Endodermal cell (in vitro differentiated cells): ENCODE measurements around the gene EPS15. TPM values are rescaled to one million over a fixed set of nuclear protein-coding genes. Genes with fewer than 3 reads are reported as not detected.

Experiments used
- DNase-seq: peaks from one replicate; pipeline ENCODE4 v3.0.0-alpha.2; 2017
- H3K27ac ChIP-seq: 2 replicates; pipeline ENCODE4 v1.5.1; 2013; ENCODE audit warnings: mild to moderate bottlenecking, low read depth, low read length, moderate library complexity
- H3K27me3 ChIP-seq: 2 replicates; pipeline ENCODE4 v1.6.1; 2013; ENCODE audit warnings: mild to moderate bottlenecking, low read length, moderate library complexity; ENCODE audit not compliant: insufficient read depth, control insufficient read depth, poor library complexity, severe bottlenecking
- H3K36me3 ChIP-seq: 2 replicates; pipeline ENCODE4 v1.7.0; 2013; ENCODE audit warnings: mild to moderate bottlenecking, low read length, moderate library complexity; ENCODE audit not compliant: control insufficient read depth, insufficient read depth
- H3K4me1 ChIP-seq: one replicate; pipeline ENCODE4 v1.7.0; 2013; ENCODE audit warnings: low read length; ENCODE audit not compliant: control insufficient read depth, insufficient read depth
- H3K4me3 ChIP-seq: 2 replicates; pipeline ENCODE4 v1.5.1; 2013; ENCODE audit warnings: mild to moderate bottlenecking, low read length, moderate library complexity
- H3K9ac ChIP-seq: 2 replicates; pipeline ENCODE4 v1.6.1; 2013; ENCODE audit warnings: mild to moderate bottlenecking, low read length, moderate library complexity; ENCODE audit not compliant: poor library complexity, severe bottlenecking; ENCODE audit errors: extremely low read depth
- H3K9me3 ChIP-seq: 2 replicates; pipeline ENCODE4 v1.6.1; 2013; ENCODE audit warnings: mild to moderate bottlenecking, low read length, moderate library complexity; ENCODE audit not compliant: control insufficient read depth
- H3K27ac Mint-ChIP-seq: 2 replicates; pipeline ENCODE4 v1.8.0; 2020; ENCODE audit warnings: mixed read lengths
- H3K27me3 Mint-ChIP-seq: 2 replicates; pipeline ENCODE4 v1.8.0; 2021; ENCODE audit warnings: mild to moderate bottlenecking, mixed read lengths; ENCODE audit not compliant: insufficient read depth
- H3K36me3 Mint-ChIP-seq: 2 replicates; pipeline ENCODE4 v1.8.0; 2020; ENCODE audit warnings: low read depth, mixed read lengths
- H3K4me1 Mint-ChIP-seq: 2 replicates; pipeline ENCODE4 v1.8.0; 2020; ENCODE audit warnings: mixed read lengths
- H3K4me3 Mint-ChIP-seq: 2 replicates; pipeline ENCODE4 v1.8.0; 2020; ENCODE audit warnings: mild to moderate bottlenecking, moderate library complexity, mixed read lengths
- H3K9me3 Mint-ChIP-seq: 2 replicates; pipeline ENCODE4 v1.8.0; 2020; ENCODE audit warnings: mild to moderate bottlenecking, mixed read lengths
- CTCF ChIP-seq: fragments of 200-600 bp; sonication (generic); conservative IDR thresholded peaks from 2 replicates; pipeline ENCODE4 v1.5.0; 2021; ENCODE audit warnings: antibody characterized with exemption, mild to moderate bottlenecking
- WGBS, 2 experiments: methylation state at CpG; one replicate each; pipeline versions ENCODE4 v1.1.5 to v1.1.7; 2013; ENCODE audit warnings: missing lambda C conversion rate in 2 of 2, mixed read lengths in 1 of 2; ENCODE audit not compliant: insufficient coverage in 1 of 2, insufficient read length in 1 of 2; 5-methylcytosine and 5-hydroxymethylcytosine counted together
- total RNA-seq, 2 donors: library from RNA; stranded (reverse); fragmentation: NEBNext Ultra II Directional in 1 of 2; extraction: Animal tissue kit (Norgen Biotek cat#: 25700) in 1 of 2; gene quantifications; 2 replicates in 1 of 2; 3 replicates in 1 of 2; pipeline ENCODE4 v1.2.1, GENCODE V29; 2021

The EPS15 gene
- total RNA-seq, 2 donors from 2014 or later = 45.0 to 46.9 TPM

- Histone ChIP-seq H3K4me3 (no peak overlapping the region), H3K27me3 (no peaks in the 10 kb centered on the region), H3K9me3 (no peaks in the 10 kb centered on the region), H3K9ac (no peak overlapping the region), H3K27ac (no peak overlapping the region), H3K36me3 (peaks cover 19% of the 10 kb centered on the region), H3K4me1 (no peaks in the 10 kb centered on the region)
- no peak overlapping the region for H3K4me3 Mint-ChIP-seq
- DNase-seq = no peak
- H3K27ac Mint-ChIP-seq = no peak overlapping the region
- no peaks in the 10 kb centered on the region for H3K9me3 Mint-ChIP-seq
- H3K36me3 Mint-ChIP-seq = peaks cover 21% of the 10 kb centered on the region
- no peak for TF ChIP-seq CTCF
- WGBS, 2 experiments = 97 to 100% methylated on average over 1 to 3 of the region's 4 CpGs
- H3K27me3 Mint-ChIP-seq = no peaks in the 10 kb centered on the region
- no peaks in the 10 kb centered on the region for H3K4me1 Mint-ChIP-seq
These were observed 149.9 kb downstream of the EPS15 start for GRCh38 chr1:51369171-51369570.

GRCh38 chr1:51365774-51366173 lies 153.3 kb downstream of the EPS15 start:
- Mint-ChIP-seq H3K4me3 (no peak overlapping the region), H3K36me3 (peaks cover 14% of the 10 kb centered on the region), H3K4me1 (no peaks in the 10 kb centered on the region), H3K27me3 (no peaks in the 10 kb centered on the region), H3K27ac (no peak overlapping the region), H3K9me3 (no peaks in the 10 kb centered on the region)
- Histone ChIP-seq H3K4me1 (no peaks in the 10 kb centered on the region), H3K27ac (no peak overlapping the region), H3K27me3 (no peaks in the 10 kb centered on the region), H3K4me3 (no peak overlapping the region), H3K36me3 (peaks cover 18% of the 10 kb centered on the region), H3K9ac (no peak overlapping the region), H3K9me3 (no peaks in the 10 kb centered on the region)
- no peak for TF ChIP-seq CTCF
- WGBS, 2 experiments = 100% methylated on average over 1 of the region's 1 CpG
- DNase-seq = no peak

- Histone ChIP-seq H3K9me3 (no peaks in the 10 kb centered on the region), H3K27ac (no peak overlapping the region), H3K4me1 (no peaks in the 10 kb centered on the region), H3K4me3 (no peak overlapping the region), H3K9ac (no peak overlapping the region), H3K27me3 (no peaks in the 10 kb centered on the region), H3K36me3 (peaks cover 27% of the 10 kb centered on the region)
- no peak for TF ChIP-seq CTCF
- no peaks in the 10 kb centered on the region for H3K9me3 Mint-ChIP-seq
- H3K4me1 Mint-ChIP-seq = no peaks in the 10 kb centered on the region
- no peak overlapping the region for H3K4me3 Mint-ChIP-seq
- no peak overlapping the region for H3K27ac Mint-ChIP-seq
- WGBS, 2 experiments = 95 to 100% methylated on average over 1 to 4 of the region's 4 CpGs
- no peak for DNase-seq
- H3K27me3 Mint-ChIP-seq = no peaks in the 10 kb centered on the region
- H3K36me3 Mint-ChIP-seq = peaks cover 33% of the 10 kb centered on the region
These were observed 159.2 kb downstream of the EPS15 start for GRCh38 chr1:51359879-51360278.
